LNCAP (cell line): ENCODE measurements around the gene DACT2.

Experiments
- TF ChIP-seq, protein P1 (sequence below): fragments of 450-650 bp; IDR thresholded peaks from 2 replicates; pipeline ENCODE4 v1.5.1; 2017; ENCODE audit warnings: mild to moderate bottlenecking

The DACT2 gene

DNA sequence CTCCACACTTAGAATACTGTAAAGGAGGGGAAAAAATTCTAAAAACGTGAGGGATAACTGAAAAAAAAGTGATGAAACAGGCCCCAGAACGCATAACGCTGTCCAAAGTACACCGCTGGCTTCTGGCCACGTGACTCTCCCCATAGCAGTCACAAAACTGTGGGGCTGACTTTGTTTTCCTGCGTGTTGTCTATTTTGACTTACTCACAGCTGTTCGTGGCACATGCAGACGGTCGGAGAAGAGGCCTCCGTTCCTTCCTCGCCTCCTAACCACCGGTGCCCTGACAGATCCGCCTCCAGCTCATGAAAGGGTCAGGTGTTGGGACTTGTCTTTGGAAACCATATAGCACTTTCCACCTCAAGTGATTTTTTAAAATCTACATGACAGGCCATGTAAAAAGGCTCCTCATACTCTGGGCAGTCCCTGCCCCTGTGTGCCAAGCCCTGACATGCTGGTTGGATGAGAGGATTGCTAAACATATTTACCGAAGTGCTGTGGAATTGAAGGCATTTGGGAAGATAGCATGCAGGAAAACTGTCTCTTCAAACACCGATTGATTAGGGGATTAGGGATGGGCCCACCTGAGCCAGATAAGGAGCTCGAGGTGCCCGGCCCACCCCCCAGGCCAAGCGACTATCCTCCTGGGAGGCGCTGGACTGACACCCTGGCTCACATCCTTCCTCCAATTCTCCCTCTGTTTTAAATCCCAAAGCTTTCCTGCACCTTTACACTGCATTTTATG is 54.8 kb downstream of the DACT2 start:
- TF ChIP-seq, protein P1, sequence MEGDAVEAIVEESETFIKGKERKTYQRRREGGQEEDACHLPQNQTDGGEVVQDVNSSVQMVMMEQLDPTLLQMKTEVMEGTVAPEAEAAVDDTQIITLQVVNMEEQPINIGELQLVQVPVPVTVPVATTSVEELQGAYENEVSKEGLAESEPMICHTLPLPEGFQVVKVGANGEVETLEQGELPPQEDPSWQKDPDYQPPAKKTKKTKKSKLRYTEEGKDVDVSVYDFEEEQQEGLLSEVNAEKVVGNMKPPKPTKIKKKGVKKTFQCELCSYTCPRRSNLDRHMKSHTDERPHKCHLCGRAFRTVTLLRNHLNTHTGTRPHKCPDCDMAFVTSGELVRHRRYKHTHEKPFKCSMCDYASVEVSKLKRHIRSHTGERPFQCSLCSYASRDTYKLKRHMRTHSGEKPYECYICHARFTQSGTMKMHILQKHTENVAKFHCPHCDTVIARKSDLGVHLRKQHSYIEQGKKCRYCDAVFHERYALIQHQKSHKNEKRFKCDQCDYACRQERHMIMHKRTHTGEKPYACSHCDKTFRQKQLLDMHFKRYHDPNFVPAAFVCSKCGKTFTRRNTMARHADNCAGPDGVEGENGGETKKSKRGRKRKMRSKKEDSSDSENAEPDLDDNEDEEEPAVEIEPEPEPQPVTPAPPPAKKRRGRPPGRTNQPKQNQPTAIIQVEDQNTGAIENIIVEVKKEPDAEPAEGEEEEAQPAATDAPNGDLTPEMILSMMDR: no peak

DNA sequence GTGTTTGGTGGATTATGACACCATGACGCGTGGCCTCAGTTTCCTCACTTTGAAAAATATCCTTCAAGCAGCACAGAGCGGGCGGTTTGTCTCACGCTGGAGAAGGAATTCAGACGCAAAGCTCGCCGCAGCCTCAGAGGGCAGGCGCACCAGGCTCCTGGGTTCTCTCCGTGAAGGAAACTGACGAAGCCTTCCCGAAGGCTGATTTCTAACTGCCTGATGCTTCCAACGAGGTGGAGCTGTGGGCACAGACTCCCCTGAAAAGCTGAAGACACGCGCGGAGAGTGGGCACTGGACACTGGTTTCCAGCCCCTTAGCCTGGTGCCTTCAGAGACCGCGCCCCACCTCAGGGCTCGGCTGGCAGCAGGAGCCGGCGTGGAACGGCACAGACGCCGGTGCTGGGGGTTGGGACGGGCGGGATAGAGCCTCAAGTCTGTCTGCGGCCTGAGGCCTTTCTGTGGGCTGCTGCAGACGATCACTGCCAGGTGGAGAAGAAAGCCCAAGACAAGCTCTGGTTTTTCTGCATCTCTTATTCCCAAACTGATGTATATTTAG is 56.1 kb downstream of the DACT2 start:
- TF ChIP-seq, protein P1: no peak

DNA sequence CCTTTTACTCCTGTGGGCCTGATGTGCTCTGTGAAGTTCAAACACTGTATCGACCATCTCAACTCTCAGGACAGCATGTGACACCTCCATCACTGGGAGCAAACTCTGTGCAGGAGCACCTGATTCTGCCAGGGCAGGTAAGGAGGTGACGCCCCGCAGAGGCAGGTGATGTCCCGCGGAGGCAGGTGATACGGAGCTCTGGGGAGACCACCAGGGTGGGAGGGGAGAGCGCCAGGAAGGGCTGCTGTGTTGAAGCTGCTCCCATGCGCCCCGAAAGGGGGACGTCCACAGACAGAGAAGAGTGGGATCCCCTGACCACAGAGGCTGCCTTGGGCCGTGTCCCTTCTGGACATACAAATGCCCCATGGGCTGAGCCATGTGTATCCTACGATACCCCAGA is 58.3 kb downstream of the DACT2 start:
- TF ChIP-seq, protein P1: no peak

DNA sequence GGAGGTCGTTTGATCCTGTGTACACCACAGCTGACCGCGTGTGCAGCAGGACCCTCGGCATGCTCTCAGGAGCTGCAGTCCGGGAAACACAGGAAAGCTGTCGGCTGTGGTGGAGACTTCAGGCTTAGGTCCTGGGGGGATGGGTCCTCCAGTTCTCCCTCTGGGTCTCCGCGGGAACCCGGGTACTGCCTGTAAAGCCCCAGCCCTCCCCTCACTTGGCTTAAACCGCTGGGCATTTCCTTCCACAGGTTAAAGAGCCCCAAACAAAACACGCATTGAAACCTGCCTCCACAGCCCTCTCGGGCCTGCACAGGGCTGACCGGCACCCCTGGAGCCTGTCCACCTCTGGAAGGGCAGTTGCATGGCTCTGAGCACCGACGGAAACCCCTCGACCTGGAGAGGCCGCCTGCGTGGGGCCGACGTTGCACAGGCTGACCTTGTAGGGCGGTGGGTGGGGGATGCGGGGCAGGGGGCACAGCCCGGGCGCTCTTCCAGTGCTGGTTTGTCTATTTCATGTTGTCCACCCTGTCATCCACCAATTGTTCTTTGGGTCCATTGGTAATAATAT is 59.1 kb downstream of the DACT2 start:
- TF ChIP-seq, protein P1: no peak

DNA sequence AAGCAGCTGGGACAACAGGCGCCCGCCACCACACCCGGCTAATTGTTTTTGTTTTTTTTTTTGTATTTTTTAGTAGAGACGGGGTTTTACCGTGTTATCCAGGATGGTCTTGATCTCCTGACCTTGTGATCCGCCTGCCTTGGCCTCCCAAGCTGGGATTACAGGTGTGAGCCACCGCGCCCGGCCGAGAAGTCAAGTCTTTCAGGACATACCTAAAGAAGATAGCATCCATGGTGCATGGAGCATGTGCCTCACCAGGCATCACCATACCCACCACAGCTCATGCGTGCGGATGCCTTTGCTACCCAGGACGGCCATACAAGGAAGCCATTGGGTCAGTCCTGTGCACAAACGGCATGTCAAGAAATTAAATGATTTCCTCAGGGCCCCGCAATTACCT is 60.8 kb downstream of the DACT2 start:
- TF ChIP-seq, protein P1: no peak

DNA sequence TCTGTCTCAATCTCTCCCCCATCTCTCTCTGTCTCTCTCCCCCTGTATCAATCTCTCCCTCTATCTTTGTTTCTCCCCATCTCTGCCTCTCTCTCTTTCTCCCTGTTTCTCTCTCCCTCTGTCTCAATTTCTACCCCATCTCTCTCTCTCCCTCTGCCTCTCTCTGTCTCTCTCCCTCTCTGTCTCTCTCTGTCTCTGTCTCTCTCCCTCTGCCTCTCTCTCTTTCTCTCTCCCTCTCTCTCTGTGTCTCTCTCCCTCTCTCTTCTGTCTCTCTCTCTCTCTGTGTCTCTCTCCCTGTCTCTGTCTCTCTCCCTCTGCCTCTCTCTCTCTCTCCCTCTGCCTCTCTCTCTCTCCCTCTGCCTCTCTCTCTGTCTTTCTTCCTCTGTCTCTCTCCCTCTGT is 62.6 kb downstream of the DACT2 start:
- TF ChIP-seq, protein P1: no peak
